Neural crest cell (in vitro differentiated cells): ENCODE results near the gene ZNF652. TPM values are rescaled to one million over a fixed set of nuclear protein-coding genes. Genes with fewer than 3 reads are reported as not detected.

Experiments
- DNase-seq: peaks from one replicate; pipeline ENCODE4 v3.0.0; 2021; ENCODE audit warnings: low read depth, mixed read lengths, low spot score
- H3K27ac Mint-ChIP-seq: one replicate; pipeline ENCODE4 v1.8.0; 2021; ENCODE audit warnings: mild to moderate bottlenecking, mixed read lengths; ENCODE audit not compliant: unreplicated experiment
- H3K27me3 Mint-ChIP-seq: 2 replicates; pipeline ENCODE4 v1.8.0; 2021; ENCODE audit warnings: low read depth, mild to moderate bottlenecking, mixed read lengths
- H3K36me3 Mint-ChIP-seq: 2 replicates; pipeline ENCODE4 v1.8.0; 2021; ENCODE audit warnings: low read depth, mild to moderate bottlenecking, mixed read lengths
- H3K4me1 Mint-ChIP-seq: 2 replicates; pipeline ENCODE4 v1.8.0; 2021; ENCODE audit warnings: mixed read lengths
- H3K4me3 Mint-ChIP-seq: one replicate; pipeline ENCODE4 v1.8.0; 2021; ENCODE audit warnings: mild to moderate bottlenecking, mixed read lengths
- H3K9me3 Mint-ChIP-seq: 2 replicates; pipeline ENCODE4 v1.8.0; 2021; ENCODE audit warnings: mixed read lengths
- CTCF ChIP-seq: fragments of 200-600 bp; sonication (generic); conservative IDR thresholded peaks from 2 replicates; pipeline ENCODE4 v1.5.0; 2021; ENCODE audit warnings: antibody characterized with exemption, mild to moderate bottlenecking
- total RNA-seq: library from RNA; stranded (reverse); gene quantifications from 2 replicates; pipeline ENCODE4 v1.2.1, GENCODE V29; 2021

Gene ZNF652
- total RNA-seq, 1 donor from 2014 or later: 42.1 TPM

- Mint-ChIP-seq H3K36me3 (no peaks in the 10 kb centered on the region), H3K27ac (no peak overlapping the region), H3K27me3 (no peaks in the 10 kb centered on the region), H3K4me3 (no peak overlapping the region), H3K4me1 (peaks cover 29% of the 10 kb centered on the region), H3K9me3 (no peaks in the 10 kb centered on the region)
- no peak for DNase-seq
- TF ChIP-seq CTCF: no peak
Observed at GRCh38 chr17:49337884-49338283, 24.2 kb downstream of the ZNF652 start.

GRCh38 chr17:49334744-49335512, 27.1 kb downstream of the ZNF652 start:
- Mint-ChIP-seq H3K9me3 (no peaks in the 10 kb centered on the region), H3K4me1 (peaks cover 16% of the 10 kb centered on the region), H3K36me3 (no peaks in the 10 kb centered on the region), H3K27me3 (no peaks in the 10 kb centered on the region), H3K27ac (no peak overlapping the region), H3K4me3 (no peak overlapping the region)
- no peak for TF ChIP-seq CTCF
- no peak for DNase-seq

GRCh38 chr17:49333804-49334203, 28.2 kb downstream of the ZNF652 start:
- no peaks in the 10 kb centered on the region for H3K36me3 Mint-ChIP-seq
- peaks cover 11% of the 10 kb centered on the region for H3K4me1 Mint-ChIP-seq
- no peaks in the 10 kb centered on the region for H3K27me3 Mint-ChIP-seq
- no peak overlapping the region for H3K4me3 Mint-ChIP-seq
- H3K9me3 Mint-ChIP-seq: no peaks in the 10 kb centered on the region
- H3K27ac Mint-ChIP-seq: no peak overlapping the region
- DNase-seq: no peak
- no peak for TF ChIP-seq CTCF

DNA sequence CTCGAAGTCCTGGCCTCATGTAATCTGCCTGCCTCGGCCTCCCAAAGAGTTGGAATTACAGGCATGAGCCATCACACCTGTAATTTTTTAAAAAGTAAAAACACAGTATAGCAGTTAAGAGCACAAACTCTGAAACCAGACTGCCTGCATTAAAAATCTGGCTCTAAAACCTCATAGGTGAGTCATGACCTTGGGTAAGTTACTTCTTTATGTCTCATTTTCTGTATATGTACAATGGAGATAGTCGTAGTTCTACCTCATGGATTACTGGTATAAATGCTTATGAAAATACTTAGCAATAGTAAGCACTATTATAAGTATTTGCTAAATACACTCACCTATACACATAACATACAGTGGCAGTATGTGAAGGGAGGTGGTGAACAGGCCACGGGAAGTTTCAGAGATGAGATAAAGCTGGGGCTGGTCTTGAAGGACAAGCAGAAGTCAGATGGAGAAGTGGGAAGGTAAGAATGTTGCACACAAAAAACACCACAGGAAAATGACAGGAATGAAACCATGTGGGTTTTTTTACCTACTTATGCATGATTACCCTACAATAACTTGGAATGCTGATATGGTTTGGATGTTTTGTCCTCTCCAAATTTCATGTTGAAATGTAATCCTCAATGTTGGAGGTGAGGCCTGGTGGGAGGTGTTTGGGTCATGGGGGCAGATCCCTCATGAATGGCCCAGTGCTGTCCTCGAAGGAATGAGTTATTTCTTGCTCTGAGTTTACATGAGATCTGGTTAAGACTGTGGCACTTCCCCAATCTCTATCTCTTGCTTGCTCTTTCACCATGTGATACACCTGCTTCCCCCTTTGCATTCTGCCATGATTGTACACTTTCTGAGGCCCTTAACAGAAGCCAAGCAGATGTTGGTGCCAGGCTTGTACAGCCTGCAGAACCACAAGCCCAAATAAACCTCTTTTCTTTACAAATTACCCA, 33.9 kb downstream of the ZNF652 start:
- Mint-ChIP-seq H3K36me3 (no peaks in the 10 kb centered on the region), H3K9me3 (no peaks in the 10 kb centered on the region), H3K4me3 (no peak overlapping the region), H3K4me1 (peaks cover 8% of the 10 kb centered on the region), H3K27me3 (no peaks in the 10 kb centered on the region), H3K27ac (no peak overlapping the region)
- TF ChIP-seq CTCF: no peak
- DNase-seq: no peak

GRCh38 chr17:49325980-49326379, 36.1 kb downstream of the ZNF652 start:
- no peaks in the 10 kb centered on the region for H3K9me3 Mint-ChIP-seq
- no peaks in the 10 kb centered on the region for H3K36me3 Mint-ChIP-seq
- TF ChIP-seq CTCF: no peak
- H3K4me3 Mint-ChIP-seq: no peak overlapping the region
- H3K27ac Mint-ChIP-seq: no peak overlapping the region
- peaks cover 10% of the 10 kb centered on the region for H3K4me1 Mint-ChIP-seq
- no peaks in the 10 kb centered on the region for H3K27me3 Mint-ChIP-seq
- no peak for DNase-seq
